Natural killer cell treated with Interleukin-12 subunit alpha and Interleukin-12 subunit beta and Interleukin-15 and Interleukin-18, amount 100 ng/mL, for 72 hours (primary cell): ENCODE data around the gene DNAH5. TPM values are rescaled to one million over a fixed set of nuclear protein-coding genes. Genes with fewer than 3 reads are reported as not detected.

ENCODE experiments used
- ATAC-seq, 2 donors: fragments of 150-1000 bp; cut with Tn5 transposase in 1 of 2; sonication (Bioruptor Pico), chemical (Tn5 transposase) in 1 of 2; 2 replicates each; pipeline ENCODE4 v1.10.0; 2021
- DNase-seq: peaks from one replicate; pipeline ENCODE4 v3.0.0; 2022; ENCODE audit warnings: low spot score
- H3K27ac Mint-ChIP-seq, 2 donors: 1 replicate in 1 of 2; 2 replicates in 1 of 2; pipeline ENCODE4 v1.8.0; 2022; ENCODE audit warnings: mixed read lengths in 2 of 2, mild to moderate bottlenecking in 1 of 2, moderate library complexity in 1 of 2
- H3K27me3 Mint-ChIP-seq, 2 donors: 1 replicate in 1 of 2; 2 replicates in 1 of 2; pipeline ENCODE4 v1.8.0; 2022; ENCODE audit warnings: mixed read lengths in 2 of 2
- H3K36me3 Mint-ChIP-seq: one replicate; pipeline ENCODE4 v1.8.0; 2022; ENCODE audit warnings: mixed read lengths
- H3K4me1 Mint-ChIP-seq, 2 donors: 1 replicate in 1 of 2; 2 replicates in 1 of 2; pipeline ENCODE4 v1.8.0; 2022; ENCODE audit warnings: low read depth in 2 of 2, mixed read lengths in 2 of 2, mild to moderate bottlenecking in 1 of 2
- H3K4me3 Mint-ChIP-seq: one replicate; pipeline ENCODE4 v1.8.0; 2022; ENCODE audit warnings: mixed read lengths
- H3K9me3 Mint-ChIP-seq: 2 replicates; pipeline ENCODE4 v1.8.0; 2022; ENCODE audit warnings: mixed read lengths
- total RNA-seq, 2 donors: library from RNA; stranded (reverse); gene quantifications; one replicate each; pipeline ENCODE4 v1.2.3, GENCODE V29; 2022

The DNAH5 gene
- total RNA-seq, 2 donors from 2014 or later: not detected

GRCh38 chr5:13973724-13974123, 29.2 kb upstream of the DNAH5 start:
- no peak overlapping the region for H3K27ac Mint-ChIP-seq
- H3K4me3 Mint-ChIP-seq: no peak overlapping the region
- no peak for ATAC-seq
- no peaks in the 10 kb centered on the region for H3K36me3 Mint-ChIP-seq
- H3K4me1 Mint-ChIP-seq: no peaks in the 10 kb centered on the region
- peaks cover 6 to 8% of the 10 kb centered on the region in 2 donors for H3K27me3 Mint-ChIP-seq
- H3K9me3 Mint-ChIP-seq: no peaks in the 10 kb centered on the region
- no peak for DNase-seq

GRCh38 chr5:13972029-13972428, 27.5 kb upstream of the DNAH5 start:
- no peaks in the 10 kb centered on the region for H3K4me1 Mint-ChIP-seq

GRCh38 chr5:13957032-13957645, 12.7 kb upstream of the DNAH5 start:
- no peak for ATAC-seq
- H3K27me3 Mint-ChIP-seq: peaks cover 8 to 9% of the 10 kb centered on the region in 2 donors
- H3K36me3 Mint-ChIP-seq: no peaks in the 10 kb centered on the region
- DNase-seq: no peak
- H3K4me3 Mint-ChIP-seq: no peak overlapping the region
- no peak overlapping the region for H3K27ac Mint-ChIP-seq
- no peaks in the 10 kb centered on the region for H3K9me3 Mint-ChIP-seq
- peaks cover 0 to 2% of the 10 kb centered on the region in 2 donors for H3K4me1 Mint-ChIP-seq

More at GRCh38 chr5:13972029-13972428, 27.5 kb upstream of the DNAH5 start:
- no peak overlapping the region for H3K4me3 Mint-ChIP-seq
- peaks cover 4% of the 10 kb centered on the region for H3K9me3 Mint-ChIP-seq
- DNase-seq (no peak), ATAC-seq (no peak)
- no peak overlapping the region for H3K27ac Mint-ChIP-seq
- H3K27me3 Mint-ChIP-seq: peaks cover 6 to 20% of the 10 kb centered on the region in 2 donors
- H3K36me3 Mint-ChIP-seq: no peaks in the 10 kb centered on the region

- Mint-ChIP-seq H3K27ac (no peak overlapping the region), H3K27me3 (peaks cover 7 to 8% of the 10 kb centered on the region in 2 donors), H3K9me3 (no peaks in the 10 kb centered on the region), H3K4me3 (no peak overlapping the region), H3K4me1 (peaks cover 0 to 2% of the 10 kb centered on the region in 2 donors), H3K36me3 (no peaks in the 10 kb centered on the region)
- ATAC-seq (no peak), DNase-seq (no peak)
Observed at GRCh38 chr5:13956471-13956870, 12.0 kb upstream of the DNAH5 start.

GRCh38 chr5:13955896-13956295, 11.4 kb upstream of the DNAH5 start:
- DNase-seq (no peak), ATAC-seq (no peak)
- H3K27ac Mint-ChIP-seq: no peak overlapping the region
- peaks cover 7 to 8% of the 10 kb centered on the region in 2 donors for H3K27me3 Mint-ChIP-seq
- H3K9me3 Mint-ChIP-seq: no peaks in the 10 kb centered on the region
- peaks cover 0 to 2% of the 10 kb centered on the region in 2 donors for H3K4me1 Mint-ChIP-seq
- no peaks in the 10 kb centered on the region for H3K36me3 Mint-ChIP-seq
- H3K4me3 Mint-ChIP-seq: no peak overlapping the region

GRCh38 chr5:13946111-13946510, 1.6 kb upstream of the DNAH5 start:
- Mint-ChIP-seq H3K27me3 (no peaks in the 10 kb centered on the region), H3K4me3 (no peak overlapping the region), H3K4me1 (peaks cover 0 to 4% of the 10 kb centered on the region in 2 donors), H3K27ac (no peak overlapping the region), H3K9me3 (no peaks in the 10 kb centered on the region), H3K36me3 (no peaks in the 10 kb centered on the region)
- DNase-seq (no peak), ATAC-seq (no peak)

GRCh38 chr5:13945271-13945670, 783 bp upstream of the DNAH5 start:
- no peak overlapping the region for H3K27ac Mint-ChIP-seq
- H3K9me3 Mint-ChIP-seq: no peaks in the 10 kb centered on the region
- peaks cover 0 to 4% of the 10 kb centered on the region in 2 donors for H3K4me1 Mint-ChIP-seq
- DNase-seq (no peak), ATAC-seq (no peak)
- H3K4me3 Mint-ChIP-seq: no peak overlapping the region
- H3K27me3 Mint-ChIP-seq: peaks cover 0 to 2% of the 10 kb centered on the region in 2 donors
- H3K36me3 Mint-ChIP-seq: no peaks in the 10 kb centered on the region

- ATAC-seq (peak in 1 of 2 donors; percentile 24), DNase-seq (no peak)
- no peak overlapping the region for H3K27ac Mint-ChIP-seq
- H3K4me3 Mint-ChIP-seq: no peak overlapping the region
- no peaks in the 10 kb centered on the region for H3K9me3 Mint-ChIP-seq
- no peaks in the 10 kb centered on the region for H3K36me3 Mint-ChIP-seq
- H3K4me1 Mint-ChIP-seq: peaks cover 0 to 4% of the 10 kb centered on the region in 2 donors
- peaks cover 3 to 13% of the 10 kb centered on the region in 2 donors for H3K27me3 Mint-ChIP-seq
Observed at GRCh38 chr5:13943676-13944075, 812 bp downstream of the DNAH5 start.

- DNase-seq (no peak), ATAC-seq (no peak)
- Mint-ChIP-seq H3K27me3 (peaks cover 3 to 13% of the 10 kb centered on the region in 2 donors), H3K4me1 (peaks cover 0 to 4% of the 10 kb centered on the region in 2 donors), H3K9me3 (no peaks in the 10 kb centered on the region), H3K36me3 (no peaks in the 10 kb centered on the region), H3K4me3 (no peak overlapping the region), H3K27ac (no peak overlapping the region)
Observed at GRCh38 chr5:13941468-13941867, 3.0 kb downstream of the DNAH5 start.

- Mint-ChIP-seq H3K27ac (no peak overlapping the region), H3K4me1 (peaks cover 0 to 4% of the 10 kb centered on the region in 2 donors), H3K27me3 (peaks cover 3 to 13% of the 10 kb centered on the region in 2 donors), H3K36me3 (no peaks in the 10 kb centered on the region), H3K4me3 (no peak overlapping the region), H3K9me3 (no peaks in the 10 kb centered on the region)
- ATAC-seq: no peak
- no peak for DNase-seq
Observed at GRCh38 chr5:13939638-13940037, 4.8 kb downstream of the DNAH5 start.

- Mint-ChIP-seq H3K4me3 (no peak overlapping the region), H3K9me3 (no peaks in the 10 kb centered on the region), H3K36me3 (no peaks in the 10 kb centered on the region), H3K4me1 (no peaks in the 10 kb centered on the region), H3K27ac (no peak overlapping the region), H3K27me3 (peaks cover under 1 to 7% of the 10 kb centered on the region in 2 donors)
- no peak for ATAC-seq
- DNase-seq: no peak
Observed at GRCh38 chr5:13934921-13935320, 9.6 kb downstream of the DNAH5 start.

GRCh38 chr5:13934125-13934524, 10.4 kb downstream of the DNAH5 start:
- no peaks in the 10 kb centered on the region for H3K27me3 Mint-ChIP-seq
- no peak for DNase-seq

GRCh38 chr5:13932561-13932960, 11.9 kb downstream of the DNAH5 start:
- ATAC-seq (no peak), DNase-seq (no peak)
- H3K27ac Mint-ChIP-seq: no peak overlapping the region
- H3K27me3 Mint-ChIP-seq: no peaks in the 10 kb centered on the region
- no peaks in the 10 kb centered on the region for H3K4me1 Mint-ChIP-seq
- H3K36me3 Mint-ChIP-seq: no peaks in the 10 kb centered on the region
- no peaks in the 10 kb centered on the region for H3K9me3 Mint-ChIP-seq
- H3K4me3 Mint-ChIP-seq: no peak overlapping the region

More at GRCh38 chr5:13934125-13934524, 10.4 kb downstream of the DNAH5 start:
- no peaks in the 10 kb centered on the region for H3K9me3 Mint-ChIP-seq
- no peaks in the 10 kb centered on the region for H3K4me1 Mint-ChIP-seq
- H3K36me3 Mint-ChIP-seq: no peaks in the 10 kb centered on the region
- no peak overlapping the region for H3K4me3 Mint-ChIP-seq
- ATAC-seq: no peak
- H3K27ac Mint-ChIP-seq: no peak overlapping the region

- no peak overlapping the region for H3K4me3 Mint-ChIP-seq
- ATAC-seq (no peak), DNase-seq (no peak)
- H3K36me3 Mint-ChIP-seq: no peaks in the 10 kb centered on the region
- no peaks in the 10 kb centered on the region for H3K9me3 Mint-ChIP-seq
- no peak overlapping the region for H3K27ac Mint-ChIP-seq
- no peaks in the 10 kb centered on the region for H3K27me3 Mint-ChIP-seq
- H3K4me1 Mint-ChIP-seq: no peaks in the 10 kb centered on the region
Observed at GRCh38 chr5:13932011-13932410, 12.5 kb downstream of the DNAH5 start.
